HepG2 (cell line): ENCODE results near the gene PPP1R9A. TPM values are rescaled to one million over a fixed set of nuclear protein-coding genes. Genes with fewer than 3 reads are reported as not detected.

Experiments used
- ATF3 ChIP-seq: sonication (generic); formaldehyde crosslinking; IDR thresholded peaks from 2 replicates; pipeline ENCODE4 v1.4.0; 2020; ENCODE audit warnings: missing genetic modification reagents
- DRAP1 ChIP-seq: IDR thresholded peaks from 2 replicates; pipeline ENCODE4 v1.6.1; 2016; ENCODE audit warnings: missing genetic modification reagents, missing compliant biosample characterization
- GPN1 ChIP-seq: sonication (generic); formaldehyde crosslinking; IDR thresholded peaks from 2 replicates; pipeline ENCODE4 v1.5.1; 2020; ENCODE audit warnings: missing genetic modification reagents, borderline replicate concordance
- HIC2 ChIP-seq: sonication (generic); formaldehyde crosslinking; IDR thresholded peaks from 2 replicates; pipeline ENCODE4 v1.9.0; 2022; ENCODE audit warnings: low read depth, missing genetic modification reagents
- MAX ChIP-seq: IDR thresholded peaks from 2 replicates; pipeline ENCODE4 v1.6.1; 2012; ENCODE audit warnings: inconsistent platforms
- NFRKB ChIP-seq: fragments of 450-650 bp; IDR thresholded peaks from 2 replicates; pipeline ENCODE4 v1.6.1; 2017
- PAWR ChIP-seq: sonication (generic); formaldehyde crosslinking; IDR thresholded peaks from 2 replicates; pipeline ENCODE4 v1.4.0; 2020; ENCODE audit warnings: missing genetic modification reagents, mild to moderate bottlenecking, borderline replicate concordance
- PHF21A ChIP-seq: sonication (generic); formaldehyde crosslinking; IDR thresholded peaks from 2 replicates; pipeline ENCODE4 v1.5.0; 2020; ENCODE audit warnings: mild to moderate bottlenecking, missing genetic modification reagents
- RORA ChIP-seq: sonication (generic); formaldehyde crosslinking; IDR thresholded peaks from 2 replicates; pipeline ENCODE4 v1.5.0; 2020; ENCODE audit warnings: mild to moderate bottlenecking, missing genetic modification reagents, moderate library complexity
- SOX5 ChIP-seq: IDR thresholded peaks from 2 replicates; pipeline ENCODE4 v1.6.1; 2016; ENCODE audit warnings: borderline replicate concordance
- SP5 ChIP-seq: IDR thresholded peaks from 2 replicates; pipeline ENCODE4 v1.6.1; 2016; ENCODE audit warnings: low read depth, borderline replicate concordance
- TAF15 ChIP-seq: fragments of 200-400 bp; formaldehyde crosslinking; IDR thresholded peaks from one replicate; pipeline ENCODE4 v1.6.1; 2018; ENCODE audit warnings: mild to moderate bottlenecking, low read depth, low read length; ENCODE audit not compliant: poor library complexity, severe bottlenecking
- TBL1XR1 ChIP-seq: fragments of 150-350 bp; IDR thresholded peaks from 2 replicates; pipeline ENCODE4 v1.6.1; 2014; ENCODE audit warnings: borderline replicate concordance, low read length; ENCODE audit not compliant: partially characterized antibody
- TCF7 ChIP-seq: sonication (generic); IDR thresholded peaks from 2 replicates; pipeline ENCODE4 v1.6.1; 2016; ENCODE audit warnings: antibody characterized with exemption, low read depth
- ZBTB42 ChIP-seq: sonication (generic); formaldehyde crosslinking; IDR thresholded peaks from 2 replicates; pipeline ENCODE4 v1.5.0; 2020; ENCODE audit warnings: mild to moderate bottlenecking, missing genetic modification reagents
- ZBTB8A ChIP-seq: sonication (generic); formaldehyde crosslinking; IDR thresholded peaks from 2 replicates; pipeline ENCODE4 v1.4.0; 2020; ENCODE audit warnings: mild to moderate bottlenecking, low read depth, missing genetic modification reagents, borderline replicate concordance
- ZFP90 ChIP-seq: sonication (generic); formaldehyde crosslinking; IDR thresholded peaks from 2 replicates; pipeline ENCODE4 v1.8.0; 2022; ENCODE audit warnings: missing genetic modification reagents, mild to moderate bottlenecking, inconsistent platforms, borderline replicate concordance
- ZNF12 ChIP-seq: sonication (generic); formaldehyde crosslinking; IDR thresholded peaks from 2 replicates; pipeline ENCODE4 v1.5.0; 2020; ENCODE audit warnings: missing genetic modification reagents
- ZNF232 ChIP-seq: sonication (generic); formaldehyde crosslinking; IDR thresholded peaks from 2 replicates; pipeline ENCODE4 v1.4.0; 2020; ENCODE audit warnings: missing genetic modification reagents, borderline replicate concordance
- ZNF597 ChIP-seq: sonication (generic); formaldehyde crosslinking; IDR thresholded peaks from 2 replicates; pipeline ENCODE4 v1.5.0; 2020; ENCODE audit warnings: missing genetic modification reagents
- ZNF720 ChIP-seq: sonication (generic); formaldehyde crosslinking; IDR thresholded peaks from 2 replicates; pipeline ENCODE4 v1.4.0; 2020; ENCODE audit warnings: missing genetic modification reagents
- ZNF850 ChIP-seq: sonication (generic); formaldehyde crosslinking; conservative IDR thresholded peaks from 2 replicates; pipeline ENCODE4 v1.9.0; 2021; ENCODE audit warnings: mild to moderate bottlenecking, missing genetic modification reagents
- ZSCAN5A ChIP-seq: sonication (generic); formaldehyde crosslinking; IDR thresholded peaks from 2 replicates; pipeline ENCODE4 v1.8.0; 2022; ENCODE audit warnings: mild to moderate bottlenecking, missing genetic modification reagents, borderline replicate concordance
- ZSCAN9 ChIP-seq: IDR thresholded peaks from 2 replicates; pipeline ENCODE4 v1.6.1; 2016; ENCODE audit warnings: borderline replicate concordance
- polyA plus RNA-seq, 8 experiments: library from polyadenylated mRNA; depleted of rRNA in 3 of 8; stranded (reverse) in 7 of 8; unstranded in 1 of 8; fragments of >200 nt; fragmentation: Illumina TruSeq in 4 of 8; extraction: Trizol in 4 of 8; gene quantifications; 2 replicates each; pipeline versions ENCODE4 v1.2.1 to v1.2.3, GENCODE V29; 2011 to 2016; ENCODE audit warnings: low read depth in 4 of 8, missing spikeins in 1 of 8, mixed read lengths in 1 of 8; ENCODE audit not compliant: insufficient read depth in 1 of 8
- total RNA-seq, 5 experiments: library from RNA; depleted of rRNA; stranded (reverse); fragments of >200 nt; fragmentation: Illumina TruSeq; extraction: Trizol; gene quantifications; 2 replicates each; pipeline ENCODE4 v1.2.3, GENCODE V29; 2016; ENCODE audit warnings: low read depth in 1 of 5

PPP1R9A gene
- total and polyA plus RNA-seq, 2 of the 13 experiments (the other 11 are each of a cell fraction or from before 2014, with no cell fraction given) = 11.4 to 31.9 TPM

- TF ChIP-seq PHF21A (CRISPR knock-in tag) (0 out of 2 replicates have a peak, but pooled peaks have one; percentile 33), SP5 (CRISPR knock-in tag) (0 out of 2 replicates have a peak, but pooled peaks have one; percentile 22), HIC2 (CRISPR knock-in tag) (no peak), SOX5 (CRISPR knock-in tag) (peak; percentile 81), ZNF232 (no peak), GPN1 (CRISPR knock-in tag) (no peak), TAF15 (no peak), ZBTB8A (CRISPR knock-in tag) (no peak), TCF7 (peak; percentile 91), ZNF720 (CRISPR knock-in tag) (no peak), NFRKB (no peak), ZNF597 (no peak), RORA (CRISPR knock-in tag) (no peak), ZSCAN5A (CRISPR knock-in tag) (no peak), ZFP90 (no peak), ZBTB42 (no peak), MAX (no peak), ZNF850 (CRISPR knock-in tag) (no peak), PAWR (CRISPR knock-in tag) (no peak), DRAP1 (CRISPR knock-in tag) (0 out of 2 replicates have a peak, but pooled peaks have one; percentile 22), ZSCAN9 (CRISPR knock-in tag) (0 out of 2 replicates have a peak, but pooled peaks have one; percentile 46), ATF3 (CRISPR knock-in tag) (no peak), TBL1XR1 (peak; percentile 56), ZNF12 (CRISPR knock-in tag) (no peak)
Observed at GRCh38 chr7:94980418-94981142, 73.2 kb downstream of the PPP1R9A start (continued).
